Cardiac fibroblast (primary cell): ENCODE measurements around the gene DPYD.

Source experiments
- DNase-seq, 2 donors: peaks; one replicate each; pipeline versions ENCODE4 v3.0.0 to v3.0.0-alpha.2; 2010; ENCODE audit warnings: low read depth in 2 of 2
- H3K4me3 ChIP-seq, 2 donors: replicated peaks in 1 of 2; 1 replicate in 1 of 2; 2 replicates in 1 of 2; pipeline ENCODE4 v1.5.1; 2011; ENCODE audit warnings: low read depth in 2 of 2, low read length in 2 of 2, mild to moderate bottlenecking in 2 of 2, moderate library complexity in 1 of 2
- TF ChIP-seq, protein P1 (sequence below): IDR thresholded peaks from one replicate; pipeline ENCODE4 v1.5.1; 2011; ENCODE audit warnings: low read depth, mild to moderate bottlenecking, low read length, inconsistent platforms

Gene DPYD

GRCh38 chr1:97936976-97937375 lies 16.1 kb upstream of the DPYD start:
- no peak for DNase-seq
- TF ChIP-seq, protein P1, sequence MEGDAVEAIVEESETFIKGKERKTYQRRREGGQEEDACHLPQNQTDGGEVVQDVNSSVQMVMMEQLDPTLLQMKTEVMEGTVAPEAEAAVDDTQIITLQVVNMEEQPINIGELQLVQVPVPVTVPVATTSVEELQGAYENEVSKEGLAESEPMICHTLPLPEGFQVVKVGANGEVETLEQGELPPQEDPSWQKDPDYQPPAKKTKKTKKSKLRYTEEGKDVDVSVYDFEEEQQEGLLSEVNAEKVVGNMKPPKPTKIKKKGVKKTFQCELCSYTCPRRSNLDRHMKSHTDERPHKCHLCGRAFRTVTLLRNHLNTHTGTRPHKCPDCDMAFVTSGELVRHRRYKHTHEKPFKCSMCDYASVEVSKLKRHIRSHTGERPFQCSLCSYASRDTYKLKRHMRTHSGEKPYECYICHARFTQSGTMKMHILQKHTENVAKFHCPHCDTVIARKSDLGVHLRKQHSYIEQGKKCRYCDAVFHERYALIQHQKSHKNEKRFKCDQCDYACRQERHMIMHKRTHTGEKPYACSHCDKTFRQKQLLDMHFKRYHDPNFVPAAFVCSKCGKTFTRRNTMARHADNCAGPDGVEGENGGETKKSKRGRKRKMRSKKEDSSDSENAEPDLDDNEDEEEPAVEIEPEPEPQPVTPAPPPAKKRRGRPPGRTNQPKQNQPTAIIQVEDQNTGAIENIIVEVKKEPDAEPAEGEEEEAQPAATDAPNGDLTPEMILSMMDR = no peak
- H3K4me3 ChIP-seq = no peak overlapping the region

DNA sequence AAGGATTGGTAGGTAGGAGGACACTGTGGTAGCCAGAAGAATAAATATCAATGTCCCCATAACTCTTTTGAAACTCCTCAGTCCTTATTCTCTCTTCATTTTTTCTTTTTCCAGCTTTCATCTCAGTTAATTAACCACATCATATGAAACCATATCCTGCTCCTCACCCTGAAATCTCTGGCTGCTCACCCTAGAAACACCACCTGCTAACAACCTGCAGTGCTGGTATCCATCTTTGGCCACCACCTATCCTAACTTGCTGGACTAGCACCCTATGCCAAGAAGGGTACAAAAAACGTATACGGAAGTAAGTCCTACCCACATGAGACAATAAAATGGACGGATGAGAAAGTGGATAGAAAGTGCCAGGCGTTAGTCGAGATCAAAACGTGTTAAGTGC lies 13.7 kb upstream of the DPYD start:
- TF ChIP-seq, protein P1 = no peak
- no peak overlapping the region for H3K4me3 ChIP-seq
- no peak for DNase-seq

GRCh38 chr1:97929874-97930851 lies 9.3 kb upstream of the DPYD start:
- DNase-seq = no peak
- TF ChIP-seq, protein P1 = no peak
- no peak overlapping the region for H3K4me3 ChIP-seq

DNA sequence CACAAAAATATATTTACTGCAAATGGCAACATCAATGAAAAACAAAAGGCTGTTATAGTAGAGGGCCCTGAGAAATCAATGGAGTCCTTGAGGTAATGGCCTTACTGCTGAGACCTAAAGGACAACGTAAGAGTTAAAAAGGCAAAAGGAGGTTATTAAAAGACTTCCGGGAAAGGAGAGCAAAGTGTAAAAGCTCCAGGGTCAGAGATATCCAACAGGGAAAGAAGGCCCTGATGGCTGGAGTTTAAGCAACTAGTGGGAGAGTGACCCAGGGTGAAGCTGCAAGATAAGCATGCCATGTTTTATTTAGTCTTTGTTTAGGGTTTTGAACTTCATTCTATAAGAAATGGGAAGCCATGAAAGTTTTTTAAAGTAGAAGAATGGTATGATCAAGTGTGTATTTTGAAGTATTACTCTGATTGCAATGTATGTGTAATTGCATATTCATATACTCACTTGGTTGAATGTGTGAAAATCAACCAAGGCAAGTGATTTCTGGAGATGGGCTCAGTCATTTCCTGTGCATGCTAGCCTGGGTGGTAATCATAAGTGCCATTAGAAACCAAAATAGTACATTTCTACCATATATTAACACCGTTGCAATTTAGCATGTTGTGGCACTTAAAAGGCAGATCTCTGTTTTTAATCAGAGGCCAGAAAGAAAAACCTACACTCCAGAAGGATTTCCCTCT lies 5.3 kb upstream of the DPYD start:
- TF ChIP-seq, protein P1 = no peak
- H3K4me3 ChIP-seq = no peak overlapping the region
- no peak for DNase-seq

GRCh38 chr1:97925151-97925550 lies 4.3 kb upstream of the DPYD start:
- TF ChIP-seq, protein P1 = no peak
- no peak overlapping the region for H3K4me3 ChIP-seq
- DNase-seq = no peak

- no peak overlapping the region for H3K4me3 ChIP-seq
- DNase-seq = no peak
- TF ChIP-seq, protein P1 = no peak
Measured at GRCh38 chr1:97923811-97924210, 3.0 kb upstream of the DPYD start.
